Measurements from ENCODE around the gene CDK1. TPM values are rescaled to one million over a fixed set of nuclear protein-coding genes. Genes with fewer than 3 reads are reported as not detected.

CDK1 gene
- total and polyA plus RNA-seq, 9 donors, result 0.91 to 5.0 (median 3.6) TPM

GRCh38 chr10:60808036-60808435, 29.8 kb downstream of the CDK1 start:
- Histone ChIP-seq H3K27me3 (no peaks in the 10 kb centered on the region), H3K9me3 (no peaks in the 10 kb centered on the region), H3K4me1 (ENCODE audit: insufficient read depth) (peaks cover 5% of the 10 kb centered on the region), H3K4me3 (no peak overlapping the region), H3K36me3 (no peaks in the 10 kb centered on the region), H3K27ac (no peak overlapping the region)
- intact Hi-C loops (cut with DNase I), result no loop called here
- no peak for DNase-seq
- 79 to 96% (median 81%) methylated on average over 3 of the region's 3 CpGs for WGBS, 3 donors
- no peak for TF ChIP-seq POLR2A (IDR thresholded peaks at IDR 0.05)
- no peak for TF ChIP-seq CTCF (IDR thresholded peaks at IDR 0.05)
- TF ChIP-seq EP300 (IDR thresholded peaks at IDR 0.05), result no peak

- TF ChIP-seq POLR2A (IDR thresholded peaks at IDR 0.05), result no peak
- no peak for TF ChIP-seq CTCF (IDR thresholded peaks at IDR 0.05)
- no peak for TF ChIP-seq EP300 (IDR thresholded peaks at IDR 0.05)
- intact Hi-C loops (cut with DNase I), result no loop called here
- Histone ChIP-seq H3K4me1 (ENCODE audit: insufficient read depth) (peaks cover 5% of the 10 kb centered on the region), H3K36me3 (no peaks in the 10 kb centered on the region), H3K4me3 (no peak overlapping the region), H3K27me3 (no peaks in the 10 kb centered on the region), H3K9me3 (no peaks in the 10 kb centered on the region), H3K27ac (no peak overlapping the region)
- 84 to 93% (median 88%) methylated on average over 3 of the region's 3 CpGs for WGBS, 3 donors
- no peak for DNase-seq
Observed at GRCh38 chr10:60809157-60809556, 30.9 kb downstream of the CDK1 start.

- DNase-seq, result no peak
- 29 to 37% (median 33%) methylated on average over 4 of the region's 4 CpGs for WGBS, 3 donors
- no peaks in the 10 kb centered on the region for H3K9me3 ChIP-seq
- intact Hi-C loops (cut with DNase I), result loop anchor here in 2 of 4 donors (10.0 kb wide), 2 partner anchors 474 to 924 kb away; no protein-coding TSS in a partner anchor
- H3K4me3 ChIP-seq, result no peak overlapping the region
- TF ChIP-seq POLR2A (IDR thresholded peaks at IDR 0.05) (no peak), EP300 (IDR thresholded peaks at IDR 0.05) (no peak), CTCF (IDR thresholded peaks at IDR 0.05) (no peak)
- H3K27me3 ChIP-seq, result no peaks in the 10 kb centered on the region
- no peaks in the 10 kb centered on the region for H3K36me3 ChIP-seq
- H3K27ac ChIP-seq, result peak overlapping the region in 1 of 2 donors; percentile 3
- H3K4me1 ChIP-seq (ENCODE audit: insufficient read depth), result peaks cover 5% of the 10 kb centered on the region
Observed at GRCh38 chr10:60810437-60811182, 32.3 kb downstream of the CDK1 start.

GRCh38 chr10:60816628-60817397, 38.5 kb downstream of the CDK1 start:
- intact Hi-C loops (cut with DNase I), result loop anchor here (5.0 to 10.0 kb wide), 5 partner anchors 145 to 918 kb away; no protein-coding TSS in a partner anchor
- H3K27ac ChIP-seq, result no peak overlapping the region
- TF ChIP-seq POLR2A (IDR thresholded peaks at IDR 0.05), result no peak
- peak; percentile 45 to 86 (median 84) for TF ChIP-seq CTCF (IDR thresholded peaks at IDR 0.05)
- H3K4me3 ChIP-seq, result no peak overlapping the region
- H3K9me3 ChIP-seq, result no peaks in the 10 kb centered on the region
- H3K36me3 ChIP-seq, result no peaks in the 10 kb centered on the region
- no peaks in the 10 kb centered on the region for H3K4me1 ChIP-seq (ENCODE audit: insufficient read depth)
- WGBS, 3 donors, result 3 to 7% (median 5%) methylated on average over 5 of the region's 5 CpGs
- H3K27me3 ChIP-seq, result no peaks in the 10 kb centered on the region
- peak in 3 of 5 donors; percentile 29 to 62 (median 31) for DNase-seq
